Loucy (cell line): ENCODE measurements around the gene PCNT.

ENCODE experiments used
- H2AFZ ChIP-seq: fragments of 200-600 bp; sonication (generic); 2 replicates; pipeline ENCODE4 v1.6.0; 2016; ENCODE audit warnings: antibody characterized with exemption, mild to moderate bottlenecking, low read length, moderate library complexity
- H3F3A ChIP-seq: fragments of 200-600 bp; 2 replicates; pipeline ENCODE4 v1.6.0; 2016; ENCODE audit warnings: antibody characterized with exemption, low read depth, mild to moderate bottlenecking
- H3K27me3 ChIP-seq: fragments of 200-600 bp; sonication (generic); 2 replicates; pipeline ENCODE4 v1.6.1; 2014; ENCODE audit warnings: low read length, mild to moderate bottlenecking; ENCODE audit not compliant: insufficient read depth, poor library complexity, severe bottlenecking
- H3K36me3 ChIP-seq: fragments of 200-600 bp; sonication (generic); 2 replicates; pipeline ENCODE4 v1.6.1; 2016; ENCODE audit warnings: low read length; ENCODE audit not compliant: insufficient read depth
- H3K4me1 ChIP-seq: fragments of 200-600 bp; sonication (generic); 2 replicates; pipeline ENCODE4 v1.5.1; 2014; ENCODE audit warnings: low read length, mild to moderate bottlenecking; ENCODE audit not compliant: insufficient read depth, poor library complexity, severe bottlenecking
- H3K4me2 ChIP-seq: fragments of 200-600 bp; sonication (generic); 2 replicates; pipeline ENCODE4 v1.6.0; 2014; ENCODE audit warnings: antibody characterized with exemption, low read length, low read depth, mild to moderate bottlenecking; ENCODE audit not compliant: poor library complexity, severe bottlenecking
- H3K4me3 ChIP-seq: fragments of 200-600 bp; sonication (generic); 2 replicates; pipeline ENCODE4 v1.5.1; 2014; ENCODE audit warnings: low read length, mild to moderate bottlenecking, mixed read lengths; ENCODE audit not compliant: poor library complexity, severe bottlenecking
- H3K79me2 ChIP-seq: fragments of 200-600 bp; sonication (generic); 2 replicates; pipeline ENCODE4 v1.6.1; 2014; ENCODE audit warnings: low read length; ENCODE audit not compliant: insufficient read depth
- H3K9ac ChIP-seq: fragments of 200-600 bp; sonication (generic); 2 replicates; pipeline ENCODE4 v1.6.0; 2014; ENCODE audit warnings: mild to moderate bottlenecking, low read depth, low read length, moderate library complexity; ENCODE audit not compliant: poor library complexity, severe bottlenecking
- H3K9me2 ChIP-seq: fragments of 200-600 bp; sonication (generic); replicated peaks from 2 replicates; pipeline ENCODE4 v1.6.1; 2016; ENCODE audit warnings: low read depth, low read length, mixed read lengths
- H3K9me3 ChIP-seq: fragments of 200-600 bp; sonication (generic); 2 replicates; pipeline ENCODE4 v1.6.1; 2014; ENCODE audit warnings: mild to moderate bottlenecking, antibody characterized with exemption, low read length, low read depth; ENCODE audit not compliant: insufficient read depth
- H4K20me1 ChIP-seq: fragments of 200-600 bp; sonication (generic); 2 replicates; pipeline ENCODE4 v1.6.0; 2014; ENCODE audit warnings: antibody characterized with exemption, low read length, mild to moderate bottlenecking; ENCODE audit not compliant: insufficient read depth, poor library complexity, severe bottlenecking
- EZH2phosphoT487 ChIP-seq: fragments of 200-600 bp; IDR thresholded peaks from 2 replicates; pipeline ENCODE4 v1.6.1; 2018; ENCODE audit warnings: antibody characterized with exemption, mild to moderate bottlenecking, moderate library complexity, borderline replicate concordance
- TF ChIP-seq, protein P1 (sequence below): fragments of 200-600 bp; sonication (generic); conservative IDR thresholded peaks from 2 replicates; pipeline ENCODE4 v1.5.1; 2014; ENCODE audit warnings: mild to moderate bottlenecking, antibody characterized with exemption, low read length

Gene PCNT

DNA sequence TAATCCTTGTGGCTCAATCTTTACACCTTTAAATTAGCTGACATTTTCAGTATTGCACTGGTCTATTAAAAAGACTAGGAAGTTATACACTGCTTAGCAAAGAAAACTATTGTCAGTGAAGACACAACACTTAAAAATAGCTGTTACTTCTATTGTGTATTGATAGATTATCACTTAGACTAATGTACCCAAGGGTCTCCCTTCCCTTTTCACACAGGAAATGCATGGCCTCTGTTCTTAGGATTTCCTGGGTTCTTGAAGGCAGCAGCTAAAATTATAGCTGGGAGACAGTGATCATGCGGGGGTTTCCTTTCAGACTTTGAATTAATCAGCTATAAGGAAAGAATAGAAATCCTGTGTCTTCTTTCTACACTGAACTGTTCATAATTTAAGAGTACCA lies 147.6 kb downstream of the PCNT start:
- Histone ChIP-seq H3K79me2 (0 out of 2 replicates have a peak, but pooled peaks cover 5% of the 10 kb centered on the region), H3K9me3 (no peaks in the 10 kb centered on the region), H3K4me2 (peak overlapping the region; percentile 49), H3K36me3 (no peaks in the 10 kb centered on the region; the same call in 1 of the 2 replicates), H2AFZ (no peak overlapping the region), H3F3A (peaks cover 6% of the 10 kb centered on the region; the same call in 1 of the 2 replicates), H3K9ac (peak overlapping the region; percentile 36), H3K9me2 (no peaks in the 10 kb centered on the region), H3K4me1 (peaks cover 23% of the 10 kb centered on the region), H3K4me3 (no peak overlapping the region), H4K20me1 (no peaks in the 10 kb centered on the region), H3K27me3 (no peaks in the 10 kb centered on the region)
- TF ChIP-seq, protein P1, sequence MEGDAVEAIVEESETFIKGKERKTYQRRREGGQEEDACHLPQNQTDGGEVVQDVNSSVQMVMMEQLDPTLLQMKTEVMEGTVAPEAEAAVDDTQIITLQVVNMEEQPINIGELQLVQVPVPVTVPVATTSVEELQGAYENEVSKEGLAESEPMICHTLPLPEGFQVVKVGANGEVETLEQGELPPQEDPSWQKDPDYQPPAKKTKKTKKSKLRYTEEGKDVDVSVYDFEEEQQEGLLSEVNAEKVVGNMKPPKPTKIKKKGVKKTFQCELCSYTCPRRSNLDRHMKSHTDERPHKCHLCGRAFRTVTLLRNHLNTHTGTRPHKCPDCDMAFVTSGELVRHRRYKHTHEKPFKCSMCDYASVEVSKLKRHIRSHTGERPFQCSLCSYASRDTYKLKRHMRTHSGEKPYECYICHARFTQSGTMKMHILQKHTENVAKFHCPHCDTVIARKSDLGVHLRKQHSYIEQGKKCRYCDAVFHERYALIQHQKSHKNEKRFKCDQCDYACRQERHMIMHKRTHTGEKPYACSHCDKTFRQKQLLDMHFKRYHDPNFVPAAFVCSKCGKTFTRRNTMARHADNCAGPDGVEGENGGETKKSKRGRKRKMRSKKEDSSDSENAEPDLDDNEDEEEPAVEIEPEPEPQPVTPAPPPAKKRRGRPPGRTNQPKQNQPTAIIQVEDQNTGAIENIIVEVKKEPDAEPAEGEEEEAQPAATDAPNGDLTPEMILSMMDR: no peak
- no peak for TF ChIP-seq EZH2phosphoT487

DNA sequence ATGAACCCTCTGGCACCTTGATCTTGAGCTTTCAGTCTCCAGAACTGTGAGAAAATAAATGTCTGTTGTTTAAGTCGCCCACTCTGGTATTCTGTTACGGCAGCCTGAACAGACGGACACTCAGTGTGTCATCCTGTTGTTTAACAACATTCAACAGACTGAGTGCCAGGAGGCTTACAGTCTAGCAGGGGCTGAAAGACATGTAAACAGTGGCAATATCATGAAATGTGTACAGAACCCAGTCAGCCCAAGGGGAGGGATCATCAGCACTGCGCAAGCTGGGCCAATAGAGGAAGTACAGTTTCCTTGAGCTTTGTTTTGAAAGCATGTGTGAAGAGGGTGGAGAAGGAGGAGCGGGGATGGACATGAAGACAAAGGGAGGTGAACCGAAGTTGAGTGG lies 148.3 kb downstream of the PCNT start:
- Histone ChIP-seq H3K9me3 (no peaks in the 10 kb centered on the region), H3K9me2 (no peaks in the 10 kb centered on the region), H3K4me3 (no peak overlapping the region), H3K4me1 (peaks cover 23% of the 10 kb centered on the region), H3K27me3 (no peaks in the 10 kb centered on the region), H3K79me2 (0 out of 2 replicates have a peak, but pooled peaks cover 5% of the 10 kb centered on the region), H4K20me1 (no peaks in the 10 kb centered on the region), H2AFZ (no peak overlapping the region), H3K9ac (no peak overlapping the region), H3F3A (peaks cover 6% of the 10 kb centered on the region; the same call in 1 of the 2 replicates), H3K36me3 (no peaks in the 10 kb centered on the region; the same call in 1 of the 2 replicates), H3K4me2 (peak overlapping the region; percentile 49)
- TF ChIP-seq, protein P1: no peak
- no peak for TF ChIP-seq EZH2phosphoT487

DNA sequence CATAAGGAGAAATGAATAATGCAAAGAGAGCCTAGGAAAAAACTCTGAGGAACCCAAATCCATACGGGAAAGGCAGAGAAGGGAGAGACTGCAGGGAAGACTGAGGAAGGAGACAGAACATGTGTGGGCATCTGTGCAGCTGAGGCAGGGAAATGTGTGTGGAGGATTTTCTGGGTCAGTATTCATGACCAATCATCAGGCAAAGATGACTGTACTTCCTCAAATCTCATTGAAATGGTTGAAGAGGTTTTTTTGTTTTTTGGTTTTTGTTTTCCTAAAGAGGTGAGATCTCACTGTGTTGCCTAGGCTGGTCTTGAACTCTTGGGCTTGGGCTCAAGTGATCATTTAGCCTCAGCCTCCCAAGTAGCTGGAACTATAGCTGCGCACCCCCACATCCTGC lies 150.4 kb downstream of the PCNT start:
- TF ChIP-seq, protein P1: no peak
- no peak for TF ChIP-seq EZH2phosphoT487
- Histone ChIP-seq H3K4me1 (peaks cover 20% of the 10 kb centered on the region), H2AFZ (no peak overlapping the region), H3K4me3 (no peak overlapping the region), H3K9me2 (no peaks in the 10 kb centered on the region), H3K27me3 (no peaks in the 10 kb centered on the region), H3F3A (no peaks in the 10 kb centered on the region), H3K36me3 (no peaks in the 10 kb centered on the region; the same call in 1 of the 2 replicates), H3K9ac (no peak overlapping the region), H3K79me2 (0 out of 2 replicates have a peak, but pooled peaks cover 5% of the 10 kb centered on the region), H3K9me3 (no peaks in the 10 kb centered on the region), H4K20me1 (no peaks in the 10 kb centered on the region), H3K4me2 (no peak overlapping the region)
